ENCODE data around the gene EEPD1. TPM values are rescaled to one million over a fixed set of nuclear protein-coding genes. Genes with fewer than 3 reads are reported as not detected.
"Not testable (repeated sequence)": the region's sequence is repeated elsewhere in the genome, so short reads cannot be mapped to it uniquely, and the experiment has no call there.

The EEPD1 gene
- total RNA-seq, 1 donor from 2014 or later = 12.5 TPM

- no peaks in the 10 kb centered on the region for H3K36me3 ChIP-seq (ENCODE audit: control insufficient read depth in 3 of 3, insufficient read depth in 3 of 3, low read length in 3 of 3)
- no peaks in the 10 kb centered on the region for H3K9me3 ChIP-seq (ENCODE audit: control insufficient read depth in 3 of 3, low read length in 3 of 3)
- H3K27me3 ChIP-seq (ENCODE audit: control insufficient read depth in 3 of 3, insufficient read depth in 3 of 3, low read length in 3 of 3) = no peaks in the 10 kb centered on the region
- H3K9ac ChIP-seq (ENCODE audit: low read depth in 1 of 3, low read length in 3 of 3) = no peak overlapping the region
- H3K27ac ChIP-seq (ENCODE audit: low read depth, low read length) = no peak overlapping the region
- H3K4me3 ChIP-seq (ENCODE audit: low read length in 3 of 3) = no peak overlapping the region
- H3K4me1 ChIP-seq (ENCODE audit: control insufficient read depth in 3 of 3, insufficient read depth in 3 of 3, low read length in 3 of 3) = no peaks in the 10 kb centered on the region
These were observed 11.7 kb upstream of the EEPD1 start for GRCh38 chr7:36141351-36141750.

- no peak overlapping the region for H3K9ac ChIP-seq (ENCODE audit: low read depth in 1 of 3, low read length in 3 of 3)
- no peaks in the 10 kb centered on the region for H3K36me3 ChIP-seq (ENCODE audit: control insufficient read depth in 3 of 3, insufficient read depth in 3 of 3, low read length in 3 of 3)
- H3K27me3 ChIP-seq (ENCODE audit: control insufficient read depth in 3 of 3, insufficient read depth in 3 of 3, low read length in 3 of 3) = no peaks in the 10 kb centered on the region
- no peak overlapping the region for H3K27ac ChIP-seq (ENCODE audit: low read depth, low read length)
- no peak overlapping the region for H3K4me3 ChIP-seq (ENCODE audit: low read length in 3 of 3)
- no peaks in the 10 kb centered on the region for H3K4me1 ChIP-seq (ENCODE audit: control insufficient read depth in 3 of 3, insufficient read depth in 3 of 3, low read length in 3 of 3)
- H3K9me3 ChIP-seq (ENCODE audit: control insufficient read depth in 3 of 3, low read length in 3 of 3) = no peaks in the 10 kb centered on the region
These were observed 11.2 kb upstream of the EEPD1 start for GRCh38 chr7:36141850-36142249.

- no peak overlapping the region for H3K9ac ChIP-seq (ENCODE audit: low read depth in 1 of 3, low read length in 3 of 3)
- peaks cover 0 to 3% (median 3%) of the 10 kb centered on the region in 3 donors for H3K9me3 ChIP-seq (ENCODE audit: control insufficient read depth in 3 of 3, low read length in 3 of 3)
These were observed 8.9 kb upstream of the EEPD1 start for GRCh38 chr7:36144189-36144588.

GRCh38 chr7:36145686-36146085, 7.4 kb upstream of the EEPD1 start:
- Histone ChIP-seq H3K27ac (ENCODE audit: low read depth, low read length) (no peak overlapping the region), H3K4me1 (ENCODE audit: control insufficient read depth in 3 of 3, insufficient read depth in 3 of 3, low read length in 3 of 3) (no peaks in the 10 kb centered on the region), H3K27me3 (ENCODE audit: control insufficient read depth in 3 of 3, insufficient read depth in 3 of 3, low read length in 3 of 3) (no peaks in the 10 kb centered on the region)

More at GRCh38 chr7:36144189-36144588, 8.9 kb upstream of the EEPD1 start:
- Histone ChIP-seq H3K36me3 (ENCODE audit: control insufficient read depth in 3 of 3, insufficient read depth in 3 of 3, low read length in 3 of 3) (no peaks in the 10 kb centered on the region), H3K27ac (ENCODE audit: low read depth, low read length) (no peak overlapping the region), H3K4me1 (ENCODE audit: control insufficient read depth in 3 of 3, insufficient read depth in 3 of 3, low read length in 3 of 3) (no peaks in the 10 kb centered on the region), H3K27me3 (ENCODE audit: control insufficient read depth in 3 of 3, insufficient read depth in 3 of 3, low read length in 3 of 3) (no peaks in the 10 kb centered on the region), H3K4me3 (ENCODE audit: low read length in 3 of 3) (no peak overlapping the region)

GRCh38 chr7:36147361-36147760, 5.7 kb upstream of the EEPD1 start:
- Histone ChIP-seq H3K4me3 (ENCODE audit: low read length in 3 of 3) (no peak overlapping the region), H3K4me1 (ENCODE audit: control insufficient read depth in 3 of 3, insufficient read depth in 3 of 3, low read length in 3 of 3) (peaks cover 3 to 6% (median 4%) of the 10 kb centered on the region in 3 donors), H3K36me3 (ENCODE audit: control insufficient read depth in 3 of 3, insufficient read depth in 3 of 3, low read length in 3 of 3) (no peaks in the 10 kb centered on the region), H3K27me3 (ENCODE audit: control insufficient read depth in 3 of 3, insufficient read depth in 3 of 3, low read length in 3 of 3) (no peaks in the 10 kb centered on the region), H3K9ac (ENCODE audit: low read depth in 1 of 3, low read length in 3 of 3) (no peak overlapping the region), H3K27ac (ENCODE audit: low read depth, low read length) (no peak overlapping the region), H3K9me3 (ENCODE audit: control insufficient read depth in 3 of 3, low read length in 3 of 3) (peaks cover 0 to 3% (median 3%) of the 10 kb centered on the region in 3 donors)

More at GRCh38 chr7:36145686-36146085, 7.4 kb upstream of the EEPD1 start:
- Histone ChIP-seq H3K9me3 (ENCODE audit: control insufficient read depth in 3 of 3, low read length in 3 of 3) (peaks cover 0 to 3% (median 3%) of the 10 kb centered on the region in 3 donors), H3K4me3 (ENCODE audit: low read length in 3 of 3) (no peak overlapping the region), H3K36me3 (ENCODE audit: control insufficient read depth in 3 of 3, insufficient read depth in 3 of 3, low read length in 3 of 3) (no peaks in the 10 kb centered on the region), H3K9ac (ENCODE audit: low read depth in 1 of 3, low read length in 3 of 3) (no peak overlapping the region)

- H3K9me3 ChIP-seq (ENCODE audit: control insufficient read depth in 3 of 3, low read length in 3 of 3) = peaks cover 0 to 3% (median 3%) of the 10 kb centered on the region in 3 donors
- peaks cover 4 to 8% (median 5%) of the 10 kb centered on the region in 3 donors for H3K4me1 ChIP-seq (ENCODE audit: control insufficient read depth in 3 of 3, insufficient read depth in 3 of 3, low read length in 3 of 3)
- H3K4me3 ChIP-seq (ENCODE audit: low read length in 3 of 3) = no peak overlapping the region
- no peak overlapping the region for H3K9ac ChIP-seq (ENCODE audit: low read depth in 1 of 3, low read length in 3 of 3)
- no peaks in the 10 kb centered on the region for H3K36me3 ChIP-seq (ENCODE audit: control insufficient read depth in 3 of 3, insufficient read depth in 3 of 3, low read length in 3 of 3)
- no peaks in the 10 kb centered on the region for H3K27me3 ChIP-seq (ENCODE audit: control insufficient read depth in 3 of 3, insufficient read depth in 3 of 3, low read length in 3 of 3)
- no peak overlapping the region for H3K27ac ChIP-seq (ENCODE audit: low read depth, low read length)
These were observed 4.5 kb upstream of the EEPD1 start for GRCh38 chr7:36148422-36149065.

- not testable (repeated sequence) for H3K36me3 ChIP-seq (ENCODE audit: control insufficient read depth in 3 of 3, insufficient read depth in 3 of 3, low read length in 3 of 3); H3K27me3 ChIP-seq (ENCODE audit: control insufficient read depth in 3 of 3, insufficient read depth in 3 of 3, low read length in 3 of 3); H3K27ac ChIP-seq (ENCODE audit: low read depth, low read length); H3K9me3 ChIP-seq (ENCODE audit: control insufficient read depth in 3 of 3, low read length in 3 of 3); H3K4me3 ChIP-seq (ENCODE audit: low read length in 3 of 3); H3K9ac ChIP-seq (ENCODE audit: low read depth in 1 of 3, low read length in 3 of 3)
- H3K4me1 ChIP-seq (ENCODE audit: control insufficient read depth in 3 of 3, insufficient read depth in 3 of 3, low read length in 3 of 3) = peaks cover 8 to 15% (median 9%) of the 10 kb centered on the region in 3 donors
These were observed 3.8 kb upstream of the EEPD1 start for GRCh38 chr7:36149240-36149639.

- Histone ChIP-seq H3K4me1 (ENCODE audit: control insufficient read depth in 3 of 3, insufficient read depth in 3 of 3, low read length in 3 of 3) (peaks cover 15 to 21% (median 16%) of the 10 kb centered on the region in 3 donors), H3K27ac (ENCODE audit: low read depth, low read length) (no peak overlapping the region), H3K9me3 (ENCODE audit: control insufficient read depth in 3 of 3, low read length in 3 of 3) (peaks cover 0 to 3% (median 3%) of the 10 kb centered on the region in 3 donors)
These were observed 3.2 kb upstream of the EEPD1 start for GRCh38 chr7:36149694-36150452.

GRCh38 chr7:36151921-36152755, 916 bp upstream of the EEPD1 start:
- peak overlapping the region; percentile 72 to 88 (median 72) for H3K4me3 ChIP-seq (ENCODE audit: low read length in 3 of 3)
- peak overlapping the region; percentile 93 for H3K27ac ChIP-seq (ENCODE audit: low read depth, low read length)
- H3K27me3 ChIP-seq (ENCODE audit: control insufficient read depth in 3 of 3, insufficient read depth in 3 of 3, low read length in 3 of 3) = no peaks in the 10 kb centered on the region
- peaks cover 36 to 41% (median 36%) of the 10 kb centered on the region in 3 donors for H3K4me1 ChIP-seq (ENCODE audit: control insufficient read depth in 3 of 3, insufficient read depth in 3 of 3, low read length in 3 of 3)
- H3K9me3 ChIP-seq (ENCODE audit: control insufficient read depth in 3 of 3, low read length in 3 of 3) = peaks cover 0 to 3% (median 3%) of the 10 kb centered on the region in 3 donors
- H3K36me3 ChIP-seq (ENCODE audit: control insufficient read depth in 3 of 3, insufficient read depth in 3 of 3, low read length in 3 of 3) = peaks cover 10 to 11% (median 10%) of the 10 kb centered on the region in 3 donors
- peak overlapping the region; percentile 76 to 92 (median 84) for H3K9ac ChIP-seq (ENCODE audit: low read depth in 1 of 3, low read length in 3 of 3)

More at GRCh38 chr7:36149694-36150452, 3.2 kb upstream of the EEPD1 start:
- no peak overlapping the region for H3K4me3 ChIP-seq (ENCODE audit: low read length in 3 of 3)
- H3K36me3 ChIP-seq (ENCODE audit: control insufficient read depth in 3 of 3, insufficient read depth in 3 of 3, low read length in 3 of 3) = peaks cover 3 to 8% (median 5%) of the 10 kb centered on the region in 3 donors
- no peaks in the 10 kb centered on the region for H3K27me3 ChIP-seq (ENCODE audit: control insufficient read depth in 3 of 3, insufficient read depth in 3 of 3, low read length in 3 of 3)
- H3K9ac ChIP-seq (ENCODE audit: low read depth in 1 of 3, low read length in 3 of 3) = no peak overlapping the region

Data from skeletal muscle tissue (tissue), 4 donors.